AG09319 (cell line): ENCODE results near the gene ADGRG3.

Experiments
- DNase-seq: peaks from one replicate; pipeline ENCODE4 v3.0.0-alpha.2; 2010; ENCODE audit warnings: low read depth; ENCODE audit errors: extremely low read depth
- TF ChIP-seq, protein P1 (sequence below): IDR thresholded peaks from 2 replicates; pipeline ENCODE4 v1.5.1; 2011; ENCODE audit warnings: low read depth, mild to moderate bottlenecking, inconsistent platforms, low read length, moderate library complexity

Gene ADGRG3

DNA sequence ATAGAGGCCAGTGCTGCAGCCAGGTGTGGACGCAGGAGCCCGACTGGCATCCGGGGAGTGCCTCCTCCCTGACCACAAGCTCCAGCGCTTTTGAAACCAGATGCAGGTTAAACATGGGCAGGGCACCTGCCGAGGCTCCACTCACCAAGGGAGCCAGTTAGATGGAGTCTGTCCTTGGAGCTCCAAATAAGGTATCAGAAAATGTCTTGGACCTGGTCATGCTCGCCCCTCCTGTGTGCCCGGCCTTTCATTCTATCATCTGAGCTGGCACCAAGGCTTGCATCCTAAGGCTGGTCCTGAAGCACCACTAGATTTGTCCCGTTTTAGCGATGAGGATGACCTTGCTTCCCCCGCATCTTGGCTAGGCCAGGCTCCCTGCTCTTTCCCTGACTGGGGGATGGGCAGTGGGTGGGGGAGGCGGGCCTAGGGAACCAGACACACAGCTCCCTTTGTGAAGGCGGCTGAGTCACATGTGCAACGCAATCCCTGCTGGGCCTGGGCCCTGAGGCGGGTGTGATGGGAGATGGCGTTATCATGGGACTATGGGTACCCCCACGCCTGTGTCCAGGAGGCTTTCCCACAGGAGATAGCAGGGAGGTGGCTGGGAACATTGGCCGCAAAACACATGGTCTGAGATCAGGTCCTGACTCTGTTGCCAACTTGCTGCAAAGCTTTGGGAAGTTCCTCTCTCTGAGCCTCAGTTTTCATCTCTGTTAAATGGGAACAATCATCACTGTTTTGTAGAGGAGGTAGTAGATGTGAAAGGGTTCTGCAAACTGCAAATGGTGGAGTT, 44.7 kb upstream of the ADGRG3 start:
- TF ChIP-seq, protein P1, sequence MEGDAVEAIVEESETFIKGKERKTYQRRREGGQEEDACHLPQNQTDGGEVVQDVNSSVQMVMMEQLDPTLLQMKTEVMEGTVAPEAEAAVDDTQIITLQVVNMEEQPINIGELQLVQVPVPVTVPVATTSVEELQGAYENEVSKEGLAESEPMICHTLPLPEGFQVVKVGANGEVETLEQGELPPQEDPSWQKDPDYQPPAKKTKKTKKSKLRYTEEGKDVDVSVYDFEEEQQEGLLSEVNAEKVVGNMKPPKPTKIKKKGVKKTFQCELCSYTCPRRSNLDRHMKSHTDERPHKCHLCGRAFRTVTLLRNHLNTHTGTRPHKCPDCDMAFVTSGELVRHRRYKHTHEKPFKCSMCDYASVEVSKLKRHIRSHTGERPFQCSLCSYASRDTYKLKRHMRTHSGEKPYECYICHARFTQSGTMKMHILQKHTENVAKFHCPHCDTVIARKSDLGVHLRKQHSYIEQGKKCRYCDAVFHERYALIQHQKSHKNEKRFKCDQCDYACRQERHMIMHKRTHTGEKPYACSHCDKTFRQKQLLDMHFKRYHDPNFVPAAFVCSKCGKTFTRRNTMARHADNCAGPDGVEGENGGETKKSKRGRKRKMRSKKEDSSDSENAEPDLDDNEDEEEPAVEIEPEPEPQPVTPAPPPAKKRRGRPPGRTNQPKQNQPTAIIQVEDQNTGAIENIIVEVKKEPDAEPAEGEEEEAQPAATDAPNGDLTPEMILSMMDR, result no peak
- no peak for DNase-seq

DNA sequence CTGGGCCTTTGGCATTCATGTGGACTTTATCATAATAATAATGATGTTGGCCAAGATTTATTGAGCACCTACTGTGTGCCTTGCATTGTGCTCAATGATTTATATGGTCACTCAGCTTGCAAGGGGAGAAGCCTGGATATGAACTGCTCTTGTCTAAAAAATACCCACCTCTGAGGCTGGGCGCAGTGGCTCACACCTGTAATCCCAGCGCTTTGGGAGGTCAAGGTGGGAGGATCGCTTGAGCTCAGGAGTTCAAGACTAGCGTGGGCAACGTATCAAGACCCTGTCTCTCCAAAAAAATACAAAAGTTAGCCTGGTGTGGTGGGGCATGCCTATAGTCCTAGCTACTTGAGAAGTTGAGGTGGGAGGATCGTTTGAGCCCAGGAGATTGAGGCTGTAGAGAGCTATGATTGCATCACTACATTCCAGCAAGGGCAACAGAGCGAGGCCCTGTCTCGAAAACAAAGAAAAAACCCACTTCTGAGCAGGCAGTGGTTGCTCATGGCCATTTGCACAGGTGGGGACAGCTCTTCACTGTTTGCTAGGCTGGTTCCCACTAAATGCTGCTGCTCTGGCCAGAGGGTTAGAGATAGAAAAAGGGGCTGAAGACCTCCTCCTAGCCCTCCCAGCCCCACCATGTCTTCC, 43.9 kb upstream of the ADGRG3 start:
- DNase-seq, result no peak
- TF ChIP-seq, protein P1, result no peak

DNA sequence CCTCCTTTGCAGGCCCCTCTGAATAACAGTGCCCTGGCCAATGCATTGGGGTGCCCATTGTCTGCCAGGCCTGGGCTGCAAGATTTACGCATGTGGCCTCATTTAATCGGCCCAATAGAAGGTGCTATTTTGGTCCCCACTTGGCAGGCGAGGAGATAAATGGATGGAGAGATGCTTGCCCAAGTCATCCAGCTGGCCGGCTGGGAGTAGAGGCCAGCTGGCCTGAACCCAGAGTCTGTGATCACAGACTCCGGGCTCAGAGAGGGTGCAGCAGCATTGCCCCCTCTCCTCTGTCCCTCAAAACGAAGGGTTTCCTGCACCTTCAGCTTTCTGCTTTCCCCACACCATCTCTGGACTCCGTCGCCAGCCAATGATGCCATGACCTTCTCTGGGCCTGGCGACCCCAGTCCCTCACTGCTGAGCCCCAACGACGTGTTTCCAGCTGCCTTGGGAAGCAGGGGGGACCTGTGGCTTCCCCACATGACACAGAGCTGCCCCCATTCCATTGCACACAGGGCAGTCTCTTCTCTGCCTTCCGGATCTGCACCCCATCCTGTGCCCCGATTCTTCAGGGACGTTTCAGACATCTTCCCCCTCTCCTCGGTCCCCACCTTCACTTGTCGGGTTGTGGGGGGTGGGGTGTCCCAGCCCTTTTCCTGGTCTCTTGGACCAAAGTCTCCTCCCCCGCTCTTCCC, 43.2 kb upstream of the ADGRG3 start:
- DNase-seq, result no peak
- TF ChIP-seq, protein P1, result no peak

DNA sequence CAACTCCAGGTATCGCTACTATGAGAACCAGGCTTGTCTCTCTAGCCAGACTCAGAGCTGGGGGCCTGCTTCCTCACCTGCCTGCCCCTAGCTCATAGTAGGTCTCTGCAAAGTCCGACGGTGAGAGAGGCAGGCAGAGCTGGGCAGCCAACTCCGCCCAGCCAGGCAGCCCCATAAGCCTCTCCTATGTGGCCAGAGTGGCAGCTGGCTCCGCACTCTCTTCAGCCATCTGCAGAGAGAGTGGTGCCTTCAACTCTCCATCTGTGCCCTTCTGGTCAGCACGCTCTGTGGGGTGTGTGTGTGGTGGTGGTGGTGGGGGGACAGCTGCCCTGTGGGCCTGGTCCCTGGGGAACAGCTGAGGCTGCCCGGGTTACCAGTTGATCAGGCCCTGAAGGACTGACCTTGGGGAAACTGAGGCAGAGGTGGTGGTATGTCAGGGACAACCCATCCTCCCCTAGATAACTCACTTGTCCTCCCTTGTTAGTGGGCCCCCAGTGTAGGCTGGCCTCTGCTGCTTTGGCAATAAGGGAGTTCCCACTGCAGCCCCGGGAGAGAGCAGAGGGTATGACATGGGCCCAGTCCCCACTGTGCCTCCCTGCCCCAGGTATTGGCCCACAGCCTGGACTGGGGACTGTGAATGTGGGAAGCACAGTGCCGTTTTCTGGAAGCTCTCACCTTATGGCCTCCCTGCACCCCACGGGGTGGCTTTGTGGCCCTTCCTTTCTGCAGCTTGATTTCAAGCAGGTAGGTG, 41.5 kb upstream of the ADGRG3 start:
- DNase-seq, result no peak
- TF ChIP-seq, protein P1, result no peak

DNA sequence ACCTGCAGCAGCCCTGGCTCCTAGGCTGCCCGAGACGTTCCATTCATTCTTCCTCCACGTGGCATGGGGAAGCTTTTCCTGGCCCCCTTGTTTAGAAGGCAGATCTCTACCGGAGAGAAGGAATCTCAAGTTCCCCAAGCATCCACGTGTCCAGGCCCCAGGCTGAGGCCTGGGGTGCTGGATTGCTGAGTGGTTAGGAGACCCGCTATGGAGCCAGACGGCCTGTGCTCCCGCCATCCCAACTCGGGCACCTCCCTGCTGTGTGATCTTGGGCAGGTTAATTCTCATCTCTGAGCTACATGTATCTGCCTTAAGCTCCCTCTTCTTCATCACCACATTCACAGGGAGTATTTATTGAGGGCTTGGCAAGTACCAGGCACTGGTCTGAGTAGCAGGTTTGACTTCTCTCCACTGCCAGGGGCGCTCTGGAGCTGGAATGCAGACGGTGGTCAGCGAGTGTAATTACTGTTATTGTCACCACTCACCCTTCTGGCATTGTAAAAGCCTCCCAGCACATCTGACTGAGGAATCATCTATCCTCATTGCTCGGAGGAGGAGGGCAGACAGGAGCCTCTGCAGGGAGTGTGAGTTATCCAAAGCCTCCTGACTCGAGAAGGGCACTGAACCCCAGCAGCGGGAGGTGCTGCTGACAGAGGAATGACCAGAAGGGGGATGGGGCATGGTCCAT, 40.8 kb upstream of the ADGRG3 start:
- no peak for DNase-seq
- TF ChIP-seq, protein P1, result peak; percentile 33

DNA sequence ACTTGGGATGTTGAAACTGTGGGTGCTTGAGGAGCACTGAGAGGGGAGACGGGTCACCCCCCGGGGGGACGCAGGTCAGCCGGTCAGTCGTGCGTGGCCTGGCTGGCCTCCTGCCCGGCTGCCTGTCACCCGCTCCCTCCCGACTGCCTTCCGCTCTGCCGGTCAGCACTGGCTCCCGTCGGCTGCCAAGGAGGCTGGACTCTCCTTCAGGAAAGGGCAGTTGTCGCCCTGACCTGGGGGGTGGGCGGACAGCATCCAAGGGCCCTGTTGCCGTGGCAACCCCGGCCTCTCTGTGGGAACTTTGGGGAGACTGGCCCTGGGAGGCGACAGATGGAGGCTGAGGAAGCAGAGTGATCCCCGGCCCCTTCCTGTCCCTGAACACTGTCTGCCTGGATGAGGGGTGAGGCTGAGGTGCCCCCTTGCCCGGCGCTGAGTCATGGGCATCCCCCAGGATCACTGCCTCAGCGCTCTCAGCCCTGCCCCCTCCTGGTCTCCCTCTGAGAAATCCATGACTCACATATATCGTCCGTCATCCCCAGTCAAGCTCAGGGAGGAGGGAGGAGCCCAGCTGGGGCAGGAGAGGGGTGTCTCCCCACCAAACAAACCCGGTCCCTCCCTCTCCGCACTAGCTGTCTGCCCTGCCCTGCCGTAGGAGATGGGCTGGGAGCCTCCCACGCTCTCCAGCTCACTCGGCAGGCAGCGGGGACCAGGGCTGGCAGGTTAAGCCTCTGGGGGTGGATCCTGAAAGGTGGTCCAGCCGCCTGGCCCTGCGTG, 39.9 kb upstream of the ADGRG3 start, which contains the start of gene ADGRG1:
Gene ADGRG1, plus strand, starts transcription at position 623 of the 774 bp plus-strand sequence. CDS start 21,658 bp downstream, outside the sequence.
- TF ChIP-seq, protein P1, result peak; percentile 11
- peak; percentile 83 for DNase-seq
